Measurements from ENCODE around the gene MRAS.

DNA sequence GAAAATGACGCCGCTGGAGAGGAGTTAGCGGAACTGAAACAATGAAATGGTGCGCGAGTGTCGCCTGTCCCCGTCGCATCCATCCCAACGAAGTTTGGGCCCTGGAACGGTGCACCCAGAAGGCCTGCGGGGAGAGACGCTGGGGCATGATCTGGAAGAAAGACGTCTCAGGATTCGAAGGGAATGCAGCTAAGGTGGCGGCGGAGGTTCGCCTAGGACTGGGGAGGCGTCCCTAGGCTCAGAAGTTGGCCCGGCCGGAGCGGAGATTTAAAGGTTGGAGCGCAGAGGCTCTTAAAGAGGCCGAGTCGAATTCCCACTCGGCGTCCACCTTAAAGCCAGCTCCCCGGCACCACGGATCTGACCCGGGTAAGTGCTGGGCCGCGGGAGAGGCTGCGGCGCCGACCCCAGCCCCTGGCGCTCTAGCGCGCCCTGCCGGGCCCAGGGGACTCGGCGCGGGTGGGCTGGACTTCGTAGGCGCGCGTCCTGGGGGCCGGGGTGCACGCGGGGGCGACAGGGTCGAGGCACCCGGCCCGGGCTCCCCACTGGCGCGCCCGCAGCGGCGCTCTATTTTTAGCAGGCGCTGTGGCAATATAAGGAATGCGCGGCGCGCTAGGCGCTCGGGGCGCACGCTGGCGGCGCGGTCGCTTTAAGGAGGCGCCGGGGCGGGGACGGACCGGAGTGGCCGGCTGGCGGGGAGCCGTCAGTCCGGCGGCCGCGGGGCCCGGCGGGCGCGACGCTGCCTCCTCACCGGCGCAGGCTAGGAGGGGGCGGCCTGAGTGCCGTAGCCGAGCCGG, at the start of gene MRAS:
- TF ChIP-seq EZH2phosphoT487 (IDR thresholded peaks at IDR 0.05; ENCODE audit: low read depth, severe bottlenecking, unreplicated experiment) = no peak
- peak; percentile 48 for TF ChIP-seq CTCF (IDR thresholded peaks at IDR 0.05; ENCODE audit: poor library complexity)
- no peak for TF ChIP-seq EZH2 (IDR thresholded peaks at IDR 0.05; ENCODE audit: borderline replicate concordance)
